HFF-Myc (cell line): Measurements from ENCODE around the gene KCTD15.

ENCODE experiments used
- DNase-seq: peaks from one replicate; pipeline ENCODE4 v3.0.0-alpha.2; 2011; ENCODE audit warnings: low read depth; ENCODE audit errors: extremely low read depth
- H3K4me3 ChIP-seq: replicated peaks from 2 replicates; pipeline ENCODE4 v1.5.1; 2011; ENCODE audit warnings: low read depth, mild to moderate bottlenecking, control low read depth, low read length
- CTCF ChIP-seq: IDR thresholded peaks from 2 replicates; pipeline ENCODE4 v1.5.1; 2012; ENCODE audit warnings: mild to moderate bottlenecking, low read depth, low read length, control low read depth; ENCODE audit errors: missing control alignments

The KCTD15 gene

GRCh38 chr19:33811736-33812387 lies 15.2 kb downstream of the KCTD15 start:
- no peak for DNase-seq
- TF ChIP-seq CTCF = no peak
- no peak overlapping the region for H3K4me3 ChIP-seq

- H3K4me3 ChIP-seq = no peak overlapping the region
- TF ChIP-seq CTCF = no peak
- DNase-seq = no peak
Measured at GRCh38 chr19:33812388-33813330, 16.0 kb downstream of the KCTD15 start.

GRCh38 chr19:33813391-33814101 lies 16.9 kb downstream of the KCTD15 start:
- no peak for DNase-seq
- no peak for TF ChIP-seq CTCF
- H3K4me3 ChIP-seq = no peak overlapping the region

- TF ChIP-seq CTCF = no peak
- DNase-seq = no peak
- no peak overlapping the region for H3K4me3 ChIP-seq
Measured at GRCh38 chr19:33814181-33815165, 17.8 kb downstream of the KCTD15 start.

GRCh38 chr19:33815380-33816340 lies 19.0 kb downstream of the KCTD15 start:
- no peak for TF ChIP-seq CTCF
- no peak for DNase-seq
- H3K4me3 ChIP-seq = no peak overlapping the region
